ENCODE measurements around the gene NFE2.
A peak's percentile ranks its signal among the peaks of the same experiment; 100 is the strongest.

The NFE2 gene

GRCh38 chr12:54286042-54287030 lies 14.5 kb downstream of the NFE2 start:
- no peak for TF ChIP-seq ZFX (IDR thresholded peaks at IDR 0.05; ENCODE audit: borderline replicate concordance)
- no peak for TF ChIP-seq CTCF (IDR thresholded peaks at IDR 0.05)
- H3K27ac ChIP-seq: peak overlapping the region; percentile 37

GRCh38 chr12:54285150-54286041 lies 15.4 kb downstream of the NFE2 start:
- H3K27ac ChIP-seq: peak overlapping the region; percentile 37
- TF ChIP-seq ZFX (IDR thresholded peaks at IDR 0.05; ENCODE audit: borderline replicate concordance) (no peak), CTCF (IDR thresholded peaks at IDR 0.05) (peak; percentile 51)

DNA sequence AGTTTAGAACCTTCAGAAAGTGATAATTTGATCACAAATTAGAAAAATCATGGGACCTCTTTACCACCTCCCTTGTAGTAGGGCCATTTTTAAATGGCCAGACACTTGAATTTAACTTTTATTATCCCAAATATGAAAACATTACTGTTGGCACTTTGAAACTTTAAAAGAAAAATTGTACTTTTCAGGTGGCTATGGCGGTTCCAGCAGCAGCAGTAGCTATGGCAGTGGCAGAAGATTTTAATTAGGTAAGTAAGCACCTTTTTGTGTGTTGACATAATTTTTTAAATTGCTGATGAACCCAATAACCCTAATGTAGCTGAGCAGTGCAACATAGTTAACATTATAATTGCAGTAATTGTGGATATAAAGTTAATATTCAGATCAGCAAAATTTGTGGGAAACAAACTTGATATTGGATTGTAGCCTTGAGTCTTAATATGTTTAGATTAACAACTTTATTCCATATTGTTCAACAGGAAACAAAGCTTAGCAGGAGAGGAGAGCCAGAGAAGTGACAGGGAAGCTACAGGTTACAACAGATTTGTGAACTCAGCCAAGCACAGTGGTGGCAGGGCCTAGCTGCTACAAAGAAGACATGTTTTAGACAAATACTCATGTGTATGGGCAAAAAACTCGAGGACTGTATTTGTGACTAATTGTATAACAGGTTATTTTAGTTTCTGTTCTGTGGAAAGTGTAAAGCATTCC lies 16.6 kb downstream of the NFE2 start:
- H3K27ac ChIP-seq: peak overlapping the region; percentile 95; the same call in 1 of the 2 replicates

DNA sequence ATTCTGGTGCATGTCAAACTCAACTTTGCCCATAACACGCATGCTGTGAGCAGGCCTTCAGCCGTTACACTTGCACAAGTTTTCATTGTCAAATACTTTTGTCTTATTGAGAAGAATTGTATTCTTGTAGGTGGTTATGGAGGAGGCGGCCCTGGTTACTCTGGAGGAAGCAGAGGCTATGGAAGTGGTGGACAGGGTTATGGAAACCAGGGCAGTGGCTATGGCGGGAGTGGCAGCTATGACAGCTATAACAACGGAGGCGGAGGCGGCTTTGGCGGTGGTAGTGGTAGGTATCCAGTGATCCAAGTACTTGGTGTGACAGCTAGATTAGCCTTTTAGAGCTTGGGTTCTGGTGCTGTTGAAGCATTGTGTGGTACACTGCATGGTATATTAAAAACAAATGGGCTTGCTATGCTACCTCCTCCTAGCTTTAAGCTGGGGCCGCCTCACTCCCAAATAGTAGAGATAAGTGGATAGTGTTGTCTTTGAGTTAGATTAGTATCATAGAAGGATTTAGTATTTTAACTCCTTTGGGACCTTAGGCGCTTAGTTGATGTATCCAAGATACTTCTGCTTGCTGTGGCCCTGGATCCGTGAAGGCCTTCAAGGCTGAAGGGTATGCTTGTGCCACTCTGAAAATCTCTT lies 17.7 kb downstream of the NFE2 start:
- peak overlapping the region; percentile 95 for H3K27ac ChIP-seq
- no peak for TF ChIP-seq ZFX (IDR thresholded peaks at IDR 0.05; ENCODE audit: borderline replicate concordance)
- no peak for TF ChIP-seq CTCF (IDR thresholded peaks at IDR 0.05)

GRCh38 chr12:54281694-54282093 lies 19.1 kb downstream of the NFE2 start:
- H3K27ac ChIP-seq: peak overlapping the region; percentile 95

GRCh38 chr12:54281261-54281638 lies 19.6 kb downstream of the NFE2 start:
- peak overlapping the region; percentile 95 for H3K27ac ChIP-seq

GRCh38 chr12:54280468-54281260 lies 20.2 kb downstream of the NFE2 start, which contains the start of gene HNRNPA1:
Gene HNRNPA1 (plus strand): TSS chr12:54280726. CDS start chr12:54280808, 82 bp downstream.
- peak within 1 kb of the TSS; percentile 95 for H3K27ac ChIP-seq
- TF ChIP-seq CTCF (IDR thresholded peaks at IDR 0.05): no peak
- no peak for TF ChIP-seq ZFX (IDR thresholded peaks at IDR 0.05; ENCODE audit: borderline replicate concordance)
